Measurements from ENCODE around the gene MYCN.
"Not testable (repeated sequence)": the region's sequence is repeated elsewhere in the genome, so short reads cannot be mapped to it uniquely, and the experiment has no call there.

Gene MYCN

GRCh38 chr2:15899327-15899612 lies 41.1 kb upstream of the MYCN start:
- Histone ChIP-seq H3K27ac (ENCODE audit: low read length) (no peak overlapping the region), H3K4me1 (ENCODE audit: control insufficient read depth, low read depth, low read length) (peaks cover 15% of the 10 kb centered on the region), H3K9ac (ENCODE audit: low read length) (no peak overlapping the region), H3K9me3 (ENCODE audit: control insufficient read depth, low read depth, low read length) (no peaks in the 10 kb centered on the region), H3K4me3 (ENCODE audit: low read length) (no peak overlapping the region), H3K36me3 (ENCODE audit: control insufficient read depth, low read depth, low read length) (no peaks in the 10 kb centered on the region), H3K27me3 (ENCODE audit: control insufficient read depth, insufficient read depth, low read length) (no peaks in the 10 kb centered on the region)

GRCh38 chr2:15899751-15900493 lies 40.4 kb upstream of the MYCN start:
- Histone ChIP-seq H3K4me3 (ENCODE audit: low read length) (no peak overlapping the region), H3K9me3 (ENCODE audit: control insufficient read depth, low read depth, low read length) (no peaks in the 10 kb centered on the region), H3K36me3 (ENCODE audit: control insufficient read depth, low read depth, low read length) (no peaks in the 10 kb centered on the region), H3K4me1 (ENCODE audit: control insufficient read depth, low read depth, low read length) (peaks cover 15% of the 10 kb centered on the region), H3K9ac (ENCODE audit: low read length) (no peak overlapping the region), H3K27me3 (ENCODE audit: control insufficient read depth, insufficient read depth, low read length) (no peaks in the 10 kb centered on the region), H3K27ac (ENCODE audit: low read length) (no peak overlapping the region)

- no peak overlapping the region for H3K4me3 ChIP-seq (ENCODE audit: low read length)
- H3K9ac ChIP-seq (ENCODE audit: low read length) = no peak overlapping the region
- H3K9me3 ChIP-seq (ENCODE audit: control insufficient read depth, low read depth, low read length) = no peaks in the 10 kb centered on the region
Measured at GRCh38 chr2:15901095-15901807, 39.1 kb upstream of the MYCN start.

GRCh38 chr2:15901808-15902130 lies 38.6 kb upstream of the MYCN start:
- H3K4me1 ChIP-seq (ENCODE audit: control insufficient read depth, low read depth, low read length) = peaks cover under 1% of the 10 kb centered on the region

More at GRCh38 chr2:15901095-15901807, 39.1 kb upstream of the MYCN start:
- Histone ChIP-seq H3K27me3 (ENCODE audit: control insufficient read depth, insufficient read depth, low read length) (no peaks in the 10 kb centered on the region), H3K4me1 (ENCODE audit: control insufficient read depth, low read depth, low read length) (peaks cover 5% of the 10 kb centered on the region), H3K27ac (ENCODE audit: low read length) (no peak overlapping the region), H3K36me3 (ENCODE audit: control insufficient read depth, low read depth, low read length) (no peaks in the 10 kb centered on the region)

GRCh38 chr2:15903910-15904309 lies 36.4 kb upstream of the MYCN start:
- H3K9ac ChIP-seq (ENCODE audit: low read length); H3K4me1 ChIP-seq (ENCODE audit: control insufficient read depth, low read depth, low read length); H3K27me3 ChIP-seq (ENCODE audit: control insufficient read depth, insufficient read depth, low read length); H3K36me3 ChIP-seq (ENCODE audit: control insufficient read depth, low read depth, low read length); H3K27ac ChIP-seq (ENCODE audit: low read length); H3K4me3 ChIP-seq (ENCODE audit: low read length); H3K9me3 ChIP-seq (ENCODE audit: control insufficient read depth, low read depth, low read length): not testable (repeated sequence)

More at GRCh38 chr2:15901808-15902130, 38.6 kb upstream of the MYCN start:
- Histone ChIP-seq H3K9ac (ENCODE audit: low read length) (no peak overlapping the region), H3K36me3 (ENCODE audit: control insufficient read depth, low read depth, low read length) (no peaks in the 10 kb centered on the region), H3K4me3 (ENCODE audit: low read length) (no peak overlapping the region), H3K9me3 (ENCODE audit: control insufficient read depth, low read depth, low read length) (no peaks in the 10 kb centered on the region), H3K27me3 (ENCODE audit: control insufficient read depth, insufficient read depth, low read length) (no peaks in the 10 kb centered on the region), H3K27ac (ENCODE audit: low read length) (no peak overlapping the region)

- Histone ChIP-seq H3K4me3 (ENCODE audit: low read length) (no peak overlapping the region), H3K4me1 (ENCODE audit: control insufficient read depth, low read depth, low read length) (no peaks in the 10 kb centered on the region), H3K9me3 (ENCODE audit: control insufficient read depth, low read depth, low read length) (no peaks in the 10 kb centered on the region), H3K27ac (ENCODE audit: low read length) (no peak overlapping the region), H3K27me3 (ENCODE audit: control insufficient read depth, insufficient read depth, low read length) (no peaks in the 10 kb centered on the region), H3K9ac (ENCODE audit: low read length) (no peak overlapping the region), H3K36me3 (ENCODE audit: control insufficient read depth, low read depth, low read length) (no peaks in the 10 kb centered on the region)
Measured at GRCh38 chr2:15905267-15905645, 35.1 kb upstream of the MYCN start.

GRCh38 chr2:15905986-15906491 lies 34.3 kb upstream of the MYCN start:
- Histone ChIP-seq H3K4me3 (ENCODE audit: low read length) (no peak overlapping the region), H3K27me3 (ENCODE audit: control insufficient read depth, insufficient read depth, low read length) (no peaks in the 10 kb centered on the region), H3K27ac (ENCODE audit: low read length) (no peak overlapping the region), H3K9me3 (ENCODE audit: control insufficient read depth, low read depth, low read length) (no peaks in the 10 kb centered on the region), H3K9ac (ENCODE audit: low read length) (no peak overlapping the region), H3K4me1 (ENCODE audit: control insufficient read depth, low read depth, low read length) (no peaks in the 10 kb centered on the region), H3K36me3 (ENCODE audit: control insufficient read depth, low read depth, low read length) (no peaks in the 10 kb centered on the region)

GRCh38 chr2:15906778-15907177 lies 33.6 kb upstream of the MYCN start:
- Histone ChIP-seq H3K9ac (ENCODE audit: low read length) (no peak overlapping the region), H3K4me1 (ENCODE audit: control insufficient read depth, low read depth, low read length) (no peaks in the 10 kb centered on the region), H3K4me3 (ENCODE audit: low read length) (no peak overlapping the region), H3K36me3 (ENCODE audit: control insufficient read depth, low read depth, low read length) (no peaks in the 10 kb centered on the region), H3K9me3 (ENCODE audit: control insufficient read depth, low read depth, low read length) (no peaks in the 10 kb centered on the region), H3K27ac (ENCODE audit: low read length) (no peak overlapping the region), H3K27me3 (ENCODE audit: control insufficient read depth, insufficient read depth, low read length) (no peaks in the 10 kb centered on the region)

GRCh38 chr2:15907461-15908324 lies 32.7 kb upstream of the MYCN start:
- no peak overlapping the region for H3K4me3 ChIP-seq (ENCODE audit: low read length)
- H3K27me3 ChIP-seq (ENCODE audit: control insufficient read depth, insufficient read depth, low read length) = no peaks in the 10 kb centered on the region
- no peaks in the 10 kb centered on the region for H3K9me3 ChIP-seq (ENCODE audit: control insufficient read depth, low read depth, low read length)
- no peak overlapping the region for H3K27ac ChIP-seq (ENCODE audit: low read length)
- H3K36me3 ChIP-seq (ENCODE audit: control insufficient read depth, low read depth, low read length) = no peaks in the 10 kb centered on the region
- no peaks in the 10 kb centered on the region for H3K4me1 ChIP-seq (ENCODE audit: control insufficient read depth, low read depth, low read length)
- H3K9ac ChIP-seq (ENCODE audit: low read length) = no peak overlapping the region

GRCh38 chr2:15908371-15908770 lies 32.0 kb upstream of the MYCN start:
- no peak overlapping the region for H3K27ac ChIP-seq (ENCODE audit: low read length)
- H3K36me3 ChIP-seq (ENCODE audit: control insufficient read depth, low read depth, low read length) = no peaks in the 10 kb centered on the region
- no peaks in the 10 kb centered on the region for H3K9me3 ChIP-seq (ENCODE audit: control insufficient read depth, low read depth, low read length)
- H3K27me3 ChIP-seq (ENCODE audit: control insufficient read depth, insufficient read depth, low read length) = no peaks in the 10 kb centered on the region
- no peak overlapping the region for H3K4me3 ChIP-seq (ENCODE audit: low read length)
- no peaks in the 10 kb centered on the region for H3K4me1 ChIP-seq (ENCODE audit: control insufficient read depth, low read depth, low read length)
- H3K9ac ChIP-seq (ENCODE audit: low read length) = no peak overlapping the region

- no peaks in the 10 kb centered on the region for H3K36me3 ChIP-seq (ENCODE audit: control insufficient read depth, low read depth, low read length)
- no peak overlapping the region for H3K27ac ChIP-seq (ENCODE audit: low read length)
- H3K4me3 ChIP-seq (ENCODE audit: low read length) = no peak overlapping the region
- no peak overlapping the region for H3K9ac ChIP-seq (ENCODE audit: low read length)
- no peaks in the 10 kb centered on the region for H3K4me1 ChIP-seq (ENCODE audit: control insufficient read depth, low read depth, low read length)
- no peaks in the 10 kb centered on the region for H3K9me3 ChIP-seq (ENCODE audit: control insufficient read depth, low read depth, low read length)
- H3K27me3 ChIP-seq (ENCODE audit: control insufficient read depth, insufficient read depth, low read length) = no peaks in the 10 kb centered on the region
Measured at GRCh38 chr2:15909157-15909556, 31.2 kb upstream of the MYCN start.

Measured in iPS-18a (cell line).